HCT116 (cell line): ENCODE results near the gene DPP6. TPM values are rescaled to one million over a fixed set of nuclear protein-coding genes. Genes with fewer than 3 reads are reported as not detected.

Experiments used
- ATAC-seq: fragments of 200-7000 bp; cut with Tn5 transposase; 2 replicates; pipeline ENCODE4 v1.9.1; 2020; ENCODE audit warnings: mild to moderate bottlenecking, moderate library complexity
- BruUV-seq: library from RNA; stranded (reverse); fragments of 400-500 nt; replicated peaks from 2 replicates; lab custom pipeline; 2021; lab: Mats Ljungman, UMichigan
- CTCF ChIA-PET: fragments of 300-600 bp; sonication (Branson Sonifier 250); formaldehyde crosslinking; loops from one replicate; lab custom pipeline; 2021; ENCODE audit warnings: antibody characterized with exemption; lab: Charles Lee
- POLR2A ChIA-PET: fragments of 300-600, 350-600 bp; sonication (Branson Sonifier 250); formaldehyde crosslinking; loops from one replicate; lab custom pipeline; 2021; ENCODE audit warnings: antibody characterized with exemption; lab: Charles Lee
- RAD21 ChIA-PET, 2 experiments: fragments of 300-600 bp; sonication (Branson Sonifier 250); formaldehyde crosslinking; loops; one replicate each; lab custom pipeline; 2023; ENCODE audit warnings: low total read pairs in 2 of 2; ENCODE audit not compliant: uncharacterized antibody in 2 of 2, unreplicated experiment in 2 of 2, low non-redundant PET in 1 of 2; lab: Charles Lee
- DNase-seq: peaks from one replicate; pipeline ENCODE4 v3.0.0-alpha.2; 2010; ENCODE audit warnings: low read depth, low spot score
- H2AFZ ChIP-seq: fragments of 200-600 bp; shearing (Covaris generic), sonication (generic); 2 replicates; pipeline ENCODE4 v1.6.1; 2017; ENCODE audit warnings: low read depth, mixed run types, mixed read lengths, antibody characterized with exemption, low read length; ENCODE audit not compliant: poor library complexity, severe bottlenecking
- H3K27ac ChIP-seq: 2 replicates; pipeline ENCODE4 v1.5.1; 2012; ENCODE audit warnings: low read depth, low read length
- H3K27me3 ChIP-seq: fragments of 200-600 bp; sonication (generic); 2 replicates; pipeline ENCODE4 v1.6.1; 2016; ENCODE audit warnings: mixed run types, low read length, mixed read lengths; ENCODE audit not compliant: insufficient read depth
- H3K36me3 ChIP-seq, 2 experiments: fragments of 200-500 bp in 1 of 2; fragments of 200-600 bp in 1 of 2; sonication (Bioruptor generic) in 1 of 2; sonication (generic) in 1 of 2; 2 replicates each; pipeline versions ENCODE4 v1.5.1 to v1.6.1; 2014 to 2016; ENCODE audit warnings: low read length in 2 of 2, inconsistent platforms in 1 of 2, mixed read lengths in 1 of 2, mixed run types in 1 of 2; ENCODE audit not compliant: insufficient read depth in 2 of 2, control insufficient read depth in 1 of 2
- H3K4me1 ChIP-seq, 2 experiments: fragments of 200-600 bp in 1 of 2; sonication (generic) in 1 of 2; 2 replicates each; pipeline versions ENCODE4 v1.5.1 to v1.6.1; 2012 to 2017; ENCODE audit warnings: low read length in 2 of 2, inconsistent platforms in 1 of 2, mild to moderate bottlenecking in 1 of 2, mixed read lengths in 1 of 2, mixed run types in 1 of 2, moderate library complexity in 1 of 2; ENCODE audit not compliant: insufficient read depth in 2 of 2, control insufficient read depth in 1 of 2
- H3K4me2 ChIP-seq: fragments of 200-600 bp; sonication (generic); 2 replicates; pipeline ENCODE4 v1.6.1; 2017; ENCODE audit warnings: mixed run types, low read length, mixed read lengths
- H3K4me3 ChIP-seq, 2 experiments: fragments of 200-600 bp in 1 of 2; sonication (generic) in 1 of 2; replicated peaks in 1 of 2; 2 replicates each; pipeline ENCODE4 v1.5.1; 2011 to 2016; ENCODE audit warnings: low read length in 2 of 2, control low read depth in 1 of 2, low read depth in 1 of 2, mild to moderate bottlenecking in 1 of 2, mixed read lengths in 1 of 2, mixed run types in 1 of 2
- H3K79me2 ChIP-seq: fragments of 200-600 bp; sonication (generic); 2 replicates; pipeline ENCODE4 v1.6.1; 2017; ENCODE audit warnings: mild to moderate bottlenecking, mixed run types, low read length, moderate library complexity, mixed read lengths; ENCODE audit not compliant: insufficient read depth
- H3K9ac ChIP-seq: fragments of 200-600 bp; sonication (generic); 2 replicates; pipeline ENCODE4 v1.6.1; 2016; ENCODE audit warnings: low read length, mixed read lengths
- H3K9me2 ChIP-seq: fragments of 200-600 bp; sonication (generic), shearing (Covaris generic); 2 replicates; pipeline ENCODE4 v1.6.1; 2017; ENCODE audit warnings: mixed run types, mild to moderate bottlenecking, moderate library complexity; ENCODE audit not compliant: insufficient read depth
- H3K9me3 ChIP-seq, 2 experiments: fragments of 200-500 bp in 1 of 2; fragments of 200-600 bp in 1 of 2; sonication (Bioruptor generic) in 1 of 2; sonication (generic) in 1 of 2; 2 replicates each; pipeline ENCODE4 v1.6.1; 2014 to 2017; ENCODE audit warnings: low read length in 2 of 2, mixed read lengths in 2 of 2, inconsistent platforms in 1 of 2, low read depth in 1 of 2, mild to moderate bottlenecking in 1 of 2, mixed run types in 1 of 2, moderate library complexity in 1 of 2; ENCODE audit not compliant: control insufficient read depth in 1 of 2, insufficient read depth in 1 of 2
- H4K20me1 ChIP-seq: fragments of 200-600 bp; sonication (generic), shearing (Covaris generic); 2 replicates; pipeline ENCODE4 v1.6.1; 2017; ENCODE audit warnings: mixed run types, mild to moderate bottlenecking, moderate library complexity; ENCODE audit not compliant: insufficient read depth
- CBX3 ChIP-seq: IDR thresholded peaks from 2 replicates; pipeline ENCODE4 v1.6.1; 2012; ENCODE audit warnings: low read depth
- CEBPB ChIP-seq: IDR thresholded peaks from 2 replicates; pipeline ENCODE4 v1.6.1; 2012; ENCODE audit warnings: low read depth
- EGR1 ChIP-seq: IDR thresholded peaks from 2 replicates; pipeline ENCODE4 v1.6.1; 2012; ENCODE audit warnings: low read depth
- ELF1 ChIP-seq: IDR thresholded peaks from 2 replicates; pipeline ENCODE4 v1.6.1; 2012; ENCODE audit warnings: low read depth, borderline replicate concordance
- EZH2 ChIP-seq: fragments of 200-600 bp; sonication (generic); IDR thresholded peaks from 2 replicates; pipeline ENCODE4 v1.6.1; 2017; ENCODE audit warnings: antibody characterized with exemption, mixed run types
- EZH2phosphoT487 ChIP-seq: fragments of 200-600 bp; IDR thresholded peaks from 2 replicates; pipeline ENCODE4 v1.6.1; 2018; ENCODE audit warnings: antibody characterized with exemption, borderline replicate concordance
- JUND ChIP-seq: IDR thresholded peaks from 2 replicates; pipeline ENCODE4 v1.6.1; 2012
- POLR2A ChIP-seq: IDR thresholded peaks from 2 replicates; pipeline ENCODE4 v1.7.0; 2011; ENCODE audit warnings: borderline replicate concordance; ENCODE audit not compliant: insufficient read depth, insufficient read length; ENCODE audit errors: extremely low read depth
- RAD21 ChIP-seq: IDR thresholded peaks from 2 replicates; pipeline ENCODE4 v1.6.1; 2012; ENCODE audit warnings: low read depth, mild to moderate bottlenecking
- SIN3A ChIP-seq: IDR thresholded peaks from 2 replicates; pipeline ENCODE4 v1.6.1; 2012; ENCODE audit warnings: low read depth
- SP1 ChIP-seq: IDR thresholded peaks from 2 replicates; pipeline ENCODE4 v1.6.1; 2012; ENCODE audit warnings: low read depth
- SRF ChIP-seq: IDR thresholded peaks from 2 replicates; pipeline ENCODE4 v1.6.1; 2012; ENCODE audit warnings: low read depth
- TCF7L2 ChIP-seq: IDR thresholded peaks from 2 replicates; pipeline ENCODE4 v1.7.0; 2011; ENCODE audit warnings: borderline replicate concordance, inconsistent platforms; ENCODE audit not compliant: insufficient read depth, insufficient read length; ENCODE audit errors: extremely low read depth
- YY1 ChIP-seq: IDR thresholded peaks from 2 replicates; pipeline ENCODE4 v1.6.1; 2011; ENCODE audit warnings: low read length, low read depth, moderate library complexity, mild to moderate bottlenecking; ENCODE audit not compliant: insufficient replicate concordance; ENCODE audit errors: extremely low read depth
- ZBTB33 ChIP-seq: IDR thresholded peaks from 2 replicates; pipeline ENCODE4 v1.6.1; 2011; ENCODE audit warnings: mild to moderate bottlenecking, low read length, moderate library complexity; ENCODE audit not compliant: insufficient replicate concordance; ENCODE audit errors: extremely low read depth
- ZFX ChIP-seq: fragments of 450-650 bp; IDR thresholded peaks from 2 replicates; pipeline ENCODE4 v1.6.1; 2017
- ZNF274 ChIP-seq: fragments of 200-500 bp; sonication (Bioruptor generic); IDR thresholded peaks from 2 replicates; pipeline ENCODE4 v1.6.1; 2014; ENCODE audit warnings: mild to moderate bottlenecking, low read depth, low read length, inconsistent platforms
- intact Hi-C: fragments of 100-400 bp; cut with micrococcal nuclease; formaldehyde crosslinking; loops from 2 replicates; pipeline ENCODE4 v1.10.0; 2022
- total RNA-seq: library from RNA; stranded (reverse); gene quantifications from one replicate; pipeline ENCODE4 v1.2.1, GENCODE V29; 2021; ENCODE audit not compliant: unreplicated experiment
- TF ChIP-seq, protein P1 (sequence below): IDR thresholded peaks from 2 replicates; pipeline ENCODE4 v1.6.1; 2012

Gene DPP6
- total RNA-seq, 1 experiment from 2014 or later, result not detected

DNA sequence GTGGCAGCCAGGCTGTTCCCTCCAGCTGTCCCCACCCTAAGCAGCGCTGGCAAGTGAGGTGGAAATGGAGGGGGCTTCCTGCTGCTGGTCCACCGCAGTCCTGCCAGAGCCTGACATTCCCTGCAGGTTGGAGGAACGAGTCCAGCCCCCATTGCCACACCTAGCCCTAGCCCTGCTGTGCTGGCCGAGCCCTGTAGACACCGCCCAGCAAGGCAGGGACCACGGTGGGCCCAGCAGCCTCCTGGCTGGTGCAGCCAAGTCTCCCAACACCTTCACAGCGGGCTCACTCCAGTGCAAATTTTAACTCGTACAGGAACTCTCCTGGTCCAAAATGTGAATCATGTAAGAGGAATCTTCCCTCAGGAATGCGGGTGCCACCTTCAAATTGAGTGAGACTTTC lies 834.4 kb downstream of the DPP6 start:
- POLR2A ChIA-PET, result no interaction called here
- Histone ChIP-seq H4K20me1 (no peaks in the 10 kb centered on the region), H2AFZ (no peak overlapping the region), H3K9ac (no peak overlapping the region), H3K27me3 (no peaks in the 10 kb centered on the region), H3K79me2 (no peaks in the 10 kb centered on the region), H3K9me3 (peaks cover 0 to 5% of the 10 kb centered on the region in 2 experiments; a peak in 1 of 4 replicates), H3K4me2 (no peak overlapping the region), H3K27ac (no peak overlapping the region), H3K36me3 (no peaks in the 10 kb centered on the region)
- no TSS peak for BruUV-seq
- DNase-seq (no peak), ATAC-seq (no peak)
- RAD21 ChIA-PET, result no interaction called here
- intact Hi-C loops, result no loop called here
- CTCF ChIA-PET, result no interaction called here
- TF ChIP-seq SP1, result no peak
- TF ChIP-seq, protein P1, sequence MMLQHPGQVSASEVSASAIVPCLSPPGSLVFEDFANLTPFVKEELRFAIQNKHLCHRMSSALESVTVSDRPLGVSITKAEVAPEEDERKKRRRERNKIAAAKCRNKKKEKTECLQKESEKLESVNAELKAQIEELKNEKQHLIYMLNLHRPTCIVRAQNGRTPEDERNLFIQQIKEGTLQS, result no peak
- TF ChIP-seq ZFX, result no peak
- no peak for TF ChIP-seq EZH2
- TF ChIP-seq TCF7L2, result no peak
- no peak for TF ChIP-seq ZNF274
- TF ChIP-seq POLR2A, result no peak
- TF ChIP-seq EZH2phosphoT487, result no peak
- TF ChIP-seq, all 23 proteins: peak for 0
- no peak overlapping the region for H3K4me3 ChIP-seq
- H3K4me1 ChIP-seq, result no peaks in the 10 kb centered on the region
- no peaks in the 10 kb centered on the region for H3K9me2 ChIP-seq

DNA sequence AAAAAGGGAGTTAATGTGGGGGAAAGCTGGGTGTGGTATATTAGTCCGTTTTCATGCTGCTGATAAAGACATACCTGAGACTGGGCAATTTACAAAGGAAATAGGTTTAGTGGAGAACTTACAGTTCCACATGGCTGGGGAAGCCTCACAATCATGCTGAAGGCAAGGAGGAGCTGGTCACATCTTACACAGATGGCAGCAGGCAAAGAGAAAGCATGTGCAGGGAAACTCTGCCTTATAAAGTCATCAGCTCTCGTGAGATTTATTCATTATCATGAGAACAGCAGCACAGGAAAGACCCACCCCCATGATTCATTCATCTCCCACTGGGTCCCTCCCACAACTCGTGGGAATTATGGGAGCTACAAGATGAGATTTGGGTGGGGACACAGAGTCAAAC lies 836.5 kb downstream of the DPP6 start:
- H4K20me1 ChIP-seq, result no peaks in the 10 kb centered on the region
- H3K27me3 ChIP-seq, result no peaks in the 10 kb centered on the region
- DNase-seq, result no peak
- H2AFZ ChIP-seq, result no peak overlapping the region
- CTCF ChIA-PET, result no interaction called here
- no peak overlapping the region for H3K4me2 ChIP-seq
- H3K9me3 ChIP-seq, result peaks cover 0 to 3% of the 10 kb centered on the region in 2 experiments; a peak in 1 of 4 replicates
- H3K4me3 ChIP-seq, result no peak overlapping the region
- no peaks in the 10 kb centered on the region for H3K4me1 ChIP-seq
- RAD21 ChIA-PET, result no interaction called here
- no peak overlapping the region for H3K9ac ChIP-seq
- H3K9me2 ChIP-seq, result no peaks in the 10 kb centered on the region
- no peak overlapping the region for H3K27ac ChIP-seq
- H3K36me3 ChIP-seq, result no peaks in the 10 kb centered on the region
- POLR2A ChIA-PET, result no interaction called here
- no peaks in the 10 kb centered on the region for H3K79me2 ChIP-seq
- intact Hi-C loops, result no loop called here
- no peak for ATAC-seq
- BruUV-seq, result no TSS peak
- TF ChIP-seq YY1 (no peak), ZNF274 (no peak), JUND (no peak), ZBTB33 (no peak), EGR1 (no peak), CEBPB (no peak), RAD21 (no peak), SRF (no peak), SP1 (no peak), SIN3A (no peak), ZFX (no peak), EZH2phosphoT487 (no peak), ELF1 (no peak), CBX3 (no peak), EZH2 (no peak)
- TF ChIP-seq, protein P1, result no peak
